Omental fat pad (tissue), 4 donors: ENCODE data around the gene RIMBP2. TPM values are rescaled to one million over a fixed set of nuclear protein-coding genes. Genes with fewer than 3 reads are reported as not detected.

Experiments
- ATAC-seq: fragments of 150-250 bp; one replicate; pipeline ENCODE4 v1.9.1; 2016; ENCODE audit warnings: mild to moderate bottlenecking, moderate library complexity; ENCODE audit not compliant: low FRiP score
- DNase-seq: peaks from one replicate; pipeline ENCODE4 v3.0.0-alpha.2; 2019; ENCODE audit warnings: low spot score
- CTCF ChIP-seq, 3 donors: fragments of 450-650 bp; IDR thresholded peaks; one replicate each; pipeline ENCODE4 v1.5.1; 2016 to 2017; ENCODE audit warnings: antibody characterized with exemption in 3 of 3, mild to moderate bottlenecking in 3 of 3, moderate library complexity in 2 of 3
- total RNA-seq, 4 donors: library from RNA; depleted of rRNA; stranded (reverse); fragments of >200 nt; gene quantifications; one replicate each; pipeline ENCODE4 v1.1.0, GENCODE V29; 2016

The RIMBP2 gene
- total RNA-seq, 4 donors from 2014 or later, result 0.36 to 3.2 (median 1.6) TPM; not detected in 1

GRCh38 chr12:130499474-130499873 is 216.6 kb downstream of the RIMBP2 start:
- TF ChIP-seq CTCF (IDR thresholded peaks at IDR 0.05), result no peak
- DNase-seq, result no peak
- ATAC-seq, result no peak

- TF ChIP-seq CTCF (IDR thresholded peaks at IDR 0.05), result no peak
- ATAC-seq, result no peak
- DNase-seq, result no peak
These were observed 217.3 kb downstream of the RIMBP2 start for GRCh38 chr12:130498589-130499385.

- DNase-seq, result no peak
- ATAC-seq, result no peak
- TF ChIP-seq CTCF (IDR thresholded peaks at IDR 0.05), result no peak
These were observed 218.1 kb downstream of the RIMBP2 start for GRCh38 chr12:130497991-130498390.

- ATAC-seq (no peak), DNase-seq (no peak)
- TF ChIP-seq CTCF (IDR thresholded peaks at IDR 0.05), result no peak
These were observed 218.8 kb downstream of the RIMBP2 start for GRCh38 chr12:130497321-130497720.

- ATAC-seq, result no peak
- no peak for DNase-seq
- TF ChIP-seq CTCF (IDR thresholded peaks at IDR 0.05), result no peak
These were observed 219.5 kb downstream of the RIMBP2 start for GRCh38 chr12:130496516-130497120.

GRCh38 chr12:130495156-130495555 is 220.9 kb downstream of the RIMBP2 start:
- no peak for DNase-seq
- no peak for ATAC-seq
- TF ChIP-seq CTCF (IDR thresholded peaks at IDR 0.05), result no peak

GRCh38 chr12:130494736-130495135 is 221.4 kb downstream of the RIMBP2 start:
- DNase-seq, result no peak
- ATAC-seq, result no peak
- no peak for TF ChIP-seq CTCF (IDR thresholded peaks at IDR 0.05)
